Stomach (tissue), 9 donors: Measurements from ENCODE around the gene SEMA3F. TPM values are rescaled to one million over a fixed set of nuclear protein-coding genes. Genes with fewer than 3 reads are reported as not detected.

Experiments used
- DNase-seq, 2 donors: peaks; one replicate each; pipeline versions ENCODE4 v3.0.0 to v3.0.0-alpha.2; 2013 to 2019
- H3K27ac ChIP-seq, 5 donors: fragments of 200-600 bp in 4 of 5; sonication (generic) in 4 of 5; one replicate each; pipeline ENCODE4 v1.5.1; 2013 to 2019; ENCODE audit warnings: mild to moderate bottlenecking in 1 of 5, moderate library complexity in 1 of 5
- H3K27me3 ChIP-seq, 3 donors: fragments of 200-600 bp; sonication (generic); one replicate each; pipeline ENCODE4 v1.5.1; 2017 to 2019; ENCODE audit warnings: mixed run types in 1 of 3
- H3K36me3 ChIP-seq, 4 donors: fragments of 200-600 bp; sonication (generic); 1 replicate in 3 of 4; 2 replicates in 1 of 4; pipeline ENCODE4 v1.5.1; 2016 to 2019
- H3K4me1 ChIP-seq, 4 donors: fragments of 200-600 bp; sonication (generic); one replicate each; pipeline ENCODE4 v1.5.1; 2016 to 2019
- H3K4me3 ChIP-seq, 4 donors: fragments of 200-600 bp; sonication (generic) in 3 of 4; one replicate each; pipeline ENCODE4 v1.5.1; 2016 to 2019; ENCODE audit warnings: mild to moderate bottlenecking in 1 of 4
- H3K9me3 ChIP-seq, 4 donors: fragments of 200-600 bp; sonication (generic); one replicate each; pipeline ENCODE4 v1.5.1; 2016 to 2019
- CTCF ChIP-seq, 7 experiments: fragments of 450-650 bp in 4 of 7; fragments of 200-600 bp in 3 of 7; sonication (generic) in 3 of 7; IDR thresholded peaks; one replicate each; pipeline ENCODE4 v1.5.1; 2016 to 2019; ENCODE audit warnings: antibody characterized with exemption in 7 of 7, control low read depth in 2 of 7, mild to moderate bottlenecking in 1 of 7
- EP300 ChIP-seq: sonication (generic); formaldehyde crosslinking; IDR thresholded peaks from one replicate; pipeline ENCODE4 v1.6.1; 2017; ENCODE audit warnings: antibody characterized with exemption
- POLR2A ChIP-seq, 4 donors: fragments of 450-650 bp; IDR thresholded peaks; one replicate each; pipeline ENCODE4 v1.6.1; 2016; ENCODE audit warnings: antibody characterized with exemption in 4 of 4, control low read depth in 2 of 4, mild to moderate bottlenecking in 1 of 4, moderate library complexity in 1 of 4
- POLR2AphosphoS5 ChIP-seq, 3 donors: sonication (generic); formaldehyde crosslinking; IDR thresholded peaks; one replicate each; pipeline ENCODE4 v1.6.1; 2016; ENCODE audit warnings: antibody characterized with exemption in 3 of 3
- WGBS, 5 donors: extraction: QIAGEN DNeasy Blood & Tissue Kit in 3 of 5; methylation state at CpG; one replicate each; pipeline versions ENCODE4 v1.1.5 to v1.1.7; 2013 to 2018; 5-methylcytosine and 5-hydroxymethylcytosine counted together
- intact Hi-C: fragments of 100-400 bp; cut with DNase I; formaldehyde crosslinking; loops from one replicate; pipeline ENCODE4 v1.15.1; 2023; ENCODE audit warnings: low total_unique reads
- polyA plus RNA-seq, 3 donors: library from polyadenylated mRNA; stranded (reverse); fragments of 200-250 nt; gene quantifications; one replicate each; pipeline ENCODE4 v1.2.3, GENCODE V29; 2013
- total RNA-seq, 5 donors: library from RNA; depleted of rRNA; stranded (reverse); fragments of >200 nt; gene quantifications; one replicate each; pipeline versions ENCODE4 v1.1.0 to v1.2.3, GENCODE V29; 2014 to 2016
- donor health status: healthy with polysubstance abuse.
- donor health status: Bipolar disorder and iron deficiency.
- donor health status: healthy.

The SEMA3F gene
- total and polyA plus RNA-seq, 8 donors = 8.9 to 34.5 (median 22.9) TPM

- Histone ChIP-seq H3K4me3 (no peak overlapping the region), H3K4me1 (no peaks in the 10 kb centered on the region), H3K27ac (no peak overlapping the region), H3K9me3 (no peaks in the 10 kb centered on the region), H3K36me3 (no peaks in the 10 kb centered on the region), H3K27me3 (no peaks in the 10 kb centered on the region)
- intact Hi-C loops = no loop called here
- TF ChIP-seq POLR2AphosphoS5 (IDR thresholded peaks at IDR 0.05) (no peak), EP300 (no peak), CTCF (IDR thresholded peaks at IDR 0.05) (no peak), POLR2A (IDR thresholded peaks at IDR 0.05) (no peak)
- WGBS, 5 donors = 84 to 96% (median 91%) methylated on average over 5 of the region's 5 CpGs
- DNase-seq = no peak
These were observed 64.2 kb downstream of the SEMA3F start for GRCh38 chr3:50219285-50219684.

GRCh38 chr3:50220109-50220508 lies 65.0 kb downstream of the SEMA3F start:
- Histone ChIP-seq H3K4me1 (no peaks in the 10 kb centered on the region), H3K27me3 (no peaks in the 10 kb centered on the region), H3K4me3 (no peak overlapping the region), H3K27ac (no peak overlapping the region), H3K9me3 (no peaks in the 10 kb centered on the region), H3K36me3 (no peaks in the 10 kb centered on the region)
- intact Hi-C loops = loop anchor here (10.0 kb wide), 1 partner anchor 55 kb away; the partner anchor contains the start of gene LSMEM2
- TF ChIP-seq CTCF (IDR thresholded peaks at IDR 0.05) = no peak
- no peak for TF ChIP-seq POLR2A (IDR thresholded peaks at IDR 0.05)
- DNase-seq = no peak
- WGBS, 5 donors = 30 to 70% (median 48%) methylated on average over 2 to 6 of the region's 6 CpGs

- no peaks in the 10 kb centered on the region for H3K36me3 ChIP-seq
- H3K27ac ChIP-seq = no peak overlapping the region
- TF ChIP-seq POLR2A (IDR thresholded peaks at IDR 0.05) (no peak), EP300 (no peak), CTCF (IDR thresholded peaks at IDR 0.05) (no peak), POLR2AphosphoS5 (IDR thresholded peaks at IDR 0.05) (no peak)
- intact Hi-C loops = loop anchor here (10.0 kb wide), 1 partner anchor 54 kb away; the partner anchor contains the start of gene LSMEM2
- no peak overlapping the region for H3K4me3 ChIP-seq
- no peak for DNase-seq
- H3K4me1 ChIP-seq = peaks cover 0 to 5% (median 3%) of the 10 kb centered on the region in 4 donors
- H3K27me3 ChIP-seq = no peaks in the 10 kb centered on the region
- H3K9me3 ChIP-seq = no peaks in the 10 kb centered on the region
- WGBS, 5 donors = 65 to 100% (median 75%) methylated on average over 1 to 4 of the region's 4 CpGs
These were observed 65.9 kb downstream of the SEMA3F start for GRCh38 chr3:50221051-50221410.

- WGBS, 5 donors = 54 to 67% (median 65%) methylated on average over 6 to 12 of the region's 12 CpGs
- no peak overlapping the region for H3K27ac ChIP-seq
- no peaks in the 10 kb centered on the region for H3K9me3 ChIP-seq
- DNase-seq = no peak
- no peaks in the 10 kb centered on the region for H3K36me3 ChIP-seq
- peaks cover 5 to 10% (median 9%) of the 10 kb centered on the region in 4 donors for H3K4me1 ChIP-seq
- TF ChIP-seq POLR2AphosphoS5 (IDR thresholded peaks at IDR 0.05) = no peak
- TF ChIP-seq CTCF (IDR thresholded peaks at IDR 0.05) = no peak
- no peak for TF ChIP-seq EP300
- TF ChIP-seq POLR2A (IDR thresholded peaks at IDR 0.05) = no peak
- no peak overlapping the region for H3K4me3 ChIP-seq
- intact Hi-C loops = loop anchor here (10.0 kb wide), 1 partner anchor 53 kb away; the partner anchor contains the start of gene LSMEM2
- H3K27me3 ChIP-seq = no peaks in the 10 kb centered on the region
These were observed 66.5 kb downstream of the SEMA3F start for GRCh38 chr3:50221411-50222168.
